BE2C (cell line): ENCODE data around the gene NUMA1.

Source experiments
- DNase-seq: peaks from one replicate; pipeline ENCODE4 v3.0.0-alpha.2; 2020
- H3K27me3 ChIP-seq: fragments of 250-450 bp; sonication (Bioruptor Pico); 2 replicates; pipeline ENCODE4 v1.5.1; 2020; ENCODE audit warnings: mild to moderate bottlenecking
- H3K36me3 ChIP-seq: fragments of 250-450 bp; sonication (Bioruptor Pico); 2 replicates; pipeline ENCODE4 v1.5.1; 2020; ENCODE audit warnings: mild to moderate bottlenecking
- H3K4me1 ChIP-seq: fragments of 250-450 bp; sonication (Bioruptor Pico); 2 replicates; pipeline ENCODE4 v1.5.1; 2020
- H3K4me3 ChIP-seq: 2 replicates; pipeline ENCODE4 v1.5.1; 2011; ENCODE audit warnings: low read depth, low read length
- H3K9me3 ChIP-seq: fragments of 250-450 bp; sonication (Bioruptor Pico); 2 replicates; pipeline ENCODE4 v1.5.1; 2020
- TF ChIP-seq, protein P1 (sequence below): IDR thresholded peaks from 2 replicates; pipeline ENCODE4 v1.5.1; 2012; ENCODE audit warnings: mild to moderate bottlenecking, low read depth, low read length

NUMA1 gene

DNA sequence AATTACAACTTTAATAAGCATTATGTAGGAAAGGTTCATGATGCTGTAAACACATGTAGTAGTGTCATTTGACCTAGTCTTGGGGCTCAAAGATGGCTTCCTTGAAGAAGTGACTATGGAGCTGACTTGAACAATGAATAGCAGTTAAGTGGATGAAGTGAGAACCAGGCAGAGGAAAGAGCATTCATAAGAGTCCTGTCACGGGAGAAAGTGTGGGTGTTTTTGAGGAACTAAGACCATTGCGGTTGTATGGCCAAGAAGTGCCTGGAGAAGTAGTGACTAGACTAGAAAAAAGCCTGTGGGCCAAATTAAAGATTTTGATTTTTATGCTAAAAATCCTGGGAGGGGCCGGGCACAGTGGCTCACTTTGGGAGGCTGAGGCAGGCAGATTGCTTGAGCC is 88.8 kb downstream of the NUMA1 start:
- Histone ChIP-seq H3K4me1 (no peaks in the 10 kb centered on the region), H3K9me3 (no peaks in the 10 kb centered on the region), H3K4me3 (no peak overlapping the region), H3K36me3 (peaks cover 9% of the 10 kb centered on the region), H3K27me3 (no peaks in the 10 kb centered on the region)
- DNase-seq: no peak
- TF ChIP-seq, protein P1, sequence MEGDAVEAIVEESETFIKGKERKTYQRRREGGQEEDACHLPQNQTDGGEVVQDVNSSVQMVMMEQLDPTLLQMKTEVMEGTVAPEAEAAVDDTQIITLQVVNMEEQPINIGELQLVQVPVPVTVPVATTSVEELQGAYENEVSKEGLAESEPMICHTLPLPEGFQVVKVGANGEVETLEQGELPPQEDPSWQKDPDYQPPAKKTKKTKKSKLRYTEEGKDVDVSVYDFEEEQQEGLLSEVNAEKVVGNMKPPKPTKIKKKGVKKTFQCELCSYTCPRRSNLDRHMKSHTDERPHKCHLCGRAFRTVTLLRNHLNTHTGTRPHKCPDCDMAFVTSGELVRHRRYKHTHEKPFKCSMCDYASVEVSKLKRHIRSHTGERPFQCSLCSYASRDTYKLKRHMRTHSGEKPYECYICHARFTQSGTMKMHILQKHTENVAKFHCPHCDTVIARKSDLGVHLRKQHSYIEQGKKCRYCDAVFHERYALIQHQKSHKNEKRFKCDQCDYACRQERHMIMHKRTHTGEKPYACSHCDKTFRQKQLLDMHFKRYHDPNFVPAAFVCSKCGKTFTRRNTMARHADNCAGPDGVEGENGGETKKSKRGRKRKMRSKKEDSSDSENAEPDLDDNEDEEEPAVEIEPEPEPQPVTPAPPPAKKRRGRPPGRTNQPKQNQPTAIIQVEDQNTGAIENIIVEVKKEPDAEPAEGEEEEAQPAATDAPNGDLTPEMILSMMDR: no peak

DNA sequence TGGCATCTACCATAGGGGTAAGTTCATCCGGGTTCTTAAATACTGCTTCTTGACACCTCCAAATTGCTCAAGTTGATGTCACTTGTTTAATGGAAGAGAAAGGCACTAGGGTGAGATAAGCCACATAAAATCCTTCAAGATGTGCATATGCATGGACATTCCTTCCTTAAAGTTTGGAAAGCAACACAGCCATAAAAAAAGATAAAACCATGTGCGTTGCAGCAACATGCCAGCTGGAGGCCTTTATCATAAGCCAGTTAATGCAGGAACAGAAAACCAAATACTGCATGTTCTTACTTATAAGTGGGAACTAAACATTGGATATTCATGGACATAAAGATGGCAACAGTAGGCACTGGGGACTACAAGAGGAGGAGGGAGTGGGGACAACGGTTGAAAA is 89.6 kb downstream of the NUMA1 start:
- Histone ChIP-seq H3K27me3 (no peaks in the 10 kb centered on the region), H3K4me3 (no peak overlapping the region), H3K4me1 (no peaks in the 10 kb centered on the region), H3K9me3 (no peaks in the 10 kb centered on the region), H3K36me3 (peaks cover 10% of the 10 kb centered on the region)
- no peak for DNase-seq
- TF ChIP-seq, protein P1: no peak

DNA sequence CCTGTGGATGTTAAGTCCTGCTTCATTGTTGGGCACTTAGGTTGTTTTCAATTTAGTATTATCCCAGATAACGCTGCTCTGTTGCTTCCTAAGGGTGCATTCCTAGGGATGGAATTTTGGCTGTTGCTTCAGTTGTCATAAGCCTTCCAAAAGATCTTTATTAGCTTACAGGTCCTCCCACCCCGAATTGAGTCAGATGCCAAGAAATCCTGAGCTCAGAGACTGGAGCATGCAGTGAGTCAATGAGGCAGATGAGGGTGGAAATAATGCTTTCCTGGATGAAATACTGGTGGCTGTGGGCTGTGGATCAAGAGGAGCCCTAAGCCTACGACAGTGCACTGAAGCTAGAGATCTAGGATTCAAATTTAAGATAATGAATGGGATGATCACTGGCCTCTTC is 92.3 kb downstream of the NUMA1 start:
- Histone ChIP-seq H3K9me3 (no peaks in the 10 kb centered on the region), H3K4me3 (no peak overlapping the region), H3K36me3 (peaks cover 19% of the 10 kb centered on the region), H3K27me3 (no peaks in the 10 kb centered on the region), H3K4me1 (no peaks in the 10 kb centered on the region)
- TF ChIP-seq, protein P1: no peak
- no peak for DNase-seq

DNA sequence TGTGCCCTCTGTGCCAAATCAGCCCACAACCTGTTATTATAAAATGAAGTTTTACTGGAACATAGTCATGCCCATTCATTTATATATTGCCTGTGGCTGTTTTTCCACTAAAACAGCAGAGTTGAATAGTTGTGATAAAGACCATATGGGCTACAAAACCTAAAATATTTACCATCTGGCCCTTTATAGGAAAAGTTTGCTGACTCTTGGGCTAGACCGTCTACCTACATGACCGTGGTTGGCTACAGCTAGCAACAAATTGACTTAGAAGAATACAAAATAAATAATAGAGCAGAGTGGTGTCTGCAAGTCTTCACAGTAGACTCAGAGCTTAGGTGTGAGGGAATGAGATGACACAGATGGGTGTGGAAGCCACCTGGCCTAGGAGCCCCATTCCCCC is 92.8 kb downstream of the NUMA1 start:
- Histone ChIP-seq H3K27me3 (no peaks in the 10 kb centered on the region), H3K4me3 (no peak overlapping the region), H3K9me3 (no peaks in the 10 kb centered on the region), H3K4me1 (no peaks in the 10 kb centered on the region), H3K36me3 (peaks cover 19% of the 10 kb centered on the region)
- DNase-seq: no peak
- TF ChIP-seq, protein P1: no peak

DNA sequence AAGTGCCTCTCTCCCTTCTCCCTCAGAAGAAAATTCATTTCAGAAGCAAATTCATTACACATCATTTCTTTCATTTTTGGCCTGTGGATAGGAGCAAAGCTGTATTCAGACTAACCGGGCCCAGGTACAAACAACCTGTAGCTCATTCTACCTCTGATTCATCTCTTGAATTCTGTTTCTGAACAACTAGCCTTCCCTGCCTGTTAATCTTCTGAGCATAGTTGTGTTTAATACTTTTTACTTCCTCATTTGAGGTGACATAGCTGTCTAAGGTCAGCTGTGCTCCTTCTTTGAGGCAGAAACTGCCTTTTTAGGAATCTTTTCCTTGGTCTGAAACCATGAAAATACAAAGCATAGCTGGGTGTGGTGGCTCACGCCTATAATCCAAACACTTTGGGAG is 94.2 kb downstream of the NUMA1 start:
- TF ChIP-seq, protein P1: no peak
- DNase-seq: no peak
- Histone ChIP-seq H3K27me3 (no peaks in the 10 kb centered on the region), H3K4me1 (no peaks in the 10 kb centered on the region), H3K9me3 (no peaks in the 10 kb centered on the region), H3K4me3 (no peak overlapping the region), H3K36me3 (peaks cover 16% of the 10 kb centered on the region)

DNA sequence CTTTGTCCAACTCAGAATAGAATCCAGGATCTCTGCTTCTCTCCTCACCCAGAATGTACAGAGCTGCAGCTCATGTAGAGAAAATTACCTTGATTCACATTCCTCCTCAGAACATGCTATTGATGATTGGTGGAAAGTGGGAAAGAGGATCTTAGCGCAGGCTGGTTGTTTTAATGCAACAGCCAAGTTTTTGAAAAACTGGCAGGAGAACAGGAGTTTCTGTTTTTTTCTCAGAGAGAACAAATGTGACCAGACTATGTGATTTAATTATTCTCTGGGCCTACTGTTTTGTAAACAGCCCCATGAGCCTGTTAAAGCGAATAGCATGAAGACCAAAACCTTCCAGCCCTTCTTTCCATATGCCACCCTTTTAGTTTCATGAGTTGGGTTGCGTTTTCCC is 100.7 kb downstream of the NUMA1 start:
- no peak for DNase-seq
- Histone ChIP-seq H3K4me3 (no peak overlapping the region), H3K36me3 (no peaks in the 10 kb centered on the region), H3K9me3 (no peaks in the 10 kb centered on the region), H3K4me1 (no peaks in the 10 kb centered on the region), H3K27me3 (no peaks in the 10 kb centered on the region)
- TF ChIP-seq, protein P1: no peak
